HCT116 (cell line): ENCODE results near the gene PLCB4. TPM values are rescaled to one million over a fixed set of nuclear protein-coding genes. Genes with fewer than 3 reads are reported as not detected.

Experiments
- ATAC-seq: fragments of 200-7000 bp; cut with Tn5 transposase; 2 replicates; pipeline ENCODE4 v1.9.1; 2020; ENCODE audit warnings: mild to moderate bottlenecking, moderate library complexity
- BruUV-seq: library from RNA; stranded (reverse); fragments of 400-500 nt; replicated peaks from 2 replicates; lab custom pipeline; 2021; lab: Mats Ljungman, UMichigan
- CTCF ChIA-PET: fragments of 300-600 bp; sonication (Branson Sonifier 250); formaldehyde crosslinking; loops from one replicate; lab custom pipeline; 2021; ENCODE audit warnings: antibody characterized with exemption; lab: Charles Lee
- POLR2A ChIA-PET: fragments of 300-600, 350-600 bp; sonication (Branson Sonifier 250); formaldehyde crosslinking; loops from one replicate; lab custom pipeline; 2021; ENCODE audit warnings: antibody characterized with exemption; lab: Charles Lee
- RAD21 ChIA-PET, 2 experiments: fragments of 300-600 bp; sonication (Branson Sonifier 250); formaldehyde crosslinking; loops; one replicate each; lab custom pipeline; 2023; ENCODE audit warnings: low total read pairs in 2 of 2; ENCODE audit not compliant: uncharacterized antibody in 2 of 2, unreplicated experiment in 2 of 2, low non-redundant PET in 1 of 2; lab: Charles Lee
- DNase-seq: peaks from one replicate; pipeline ENCODE4 v3.0.0-alpha.2; 2010; ENCODE audit warnings: low read depth, low spot score
- H2AFZ ChIP-seq: fragments of 200-600 bp; shearing (Covaris generic), sonication (generic); 2 replicates; pipeline ENCODE4 v1.6.1; 2017; ENCODE audit warnings: low read depth, mixed run types, mixed read lengths, antibody characterized with exemption, low read length; ENCODE audit not compliant: poor library complexity, severe bottlenecking
- H3K27ac ChIP-seq: 2 replicates; pipeline ENCODE4 v1.5.1; 2012; ENCODE audit warnings: low read depth, low read length
- H3K27me3 ChIP-seq: fragments of 200-600 bp; sonication (generic); 2 replicates; pipeline ENCODE4 v1.6.1; 2016; ENCODE audit warnings: mixed run types, low read length, mixed read lengths; ENCODE audit not compliant: insufficient read depth
- H3K36me3 ChIP-seq, 2 experiments: fragments of 200-500 bp in 1 of 2; fragments of 200-600 bp in 1 of 2; sonication (Bioruptor generic) in 1 of 2; sonication (generic) in 1 of 2; 2 replicates each; pipeline versions ENCODE4 v1.5.1 to v1.6.1; 2014 to 2016; ENCODE audit warnings: low read length in 2 of 2, inconsistent platforms in 1 of 2, mixed read lengths in 1 of 2, mixed run types in 1 of 2; ENCODE audit not compliant: insufficient read depth in 2 of 2, control insufficient read depth in 1 of 2
- H3K4me1 ChIP-seq, 2 experiments: fragments of 200-600 bp in 1 of 2; sonication (generic) in 1 of 2; 2 replicates each; pipeline versions ENCODE4 v1.5.1 to v1.6.1; 2012 to 2017; ENCODE audit warnings: low read length in 2 of 2, inconsistent platforms in 1 of 2, mild to moderate bottlenecking in 1 of 2, mixed read lengths in 1 of 2, mixed run types in 1 of 2, moderate library complexity in 1 of 2; ENCODE audit not compliant: insufficient read depth in 2 of 2, control insufficient read depth in 1 of 2
- H3K4me2 ChIP-seq: fragments of 200-600 bp; sonication (generic); 2 replicates; pipeline ENCODE4 v1.6.1; 2017; ENCODE audit warnings: mixed run types, low read length, mixed read lengths
- H3K4me3 ChIP-seq, 2 experiments: fragments of 200-600 bp in 1 of 2; sonication (generic) in 1 of 2; replicated peaks in 1 of 2; 2 replicates each; pipeline ENCODE4 v1.5.1; 2011 to 2016; ENCODE audit warnings: low read length in 2 of 2, control low read depth in 1 of 2, low read depth in 1 of 2, mild to moderate bottlenecking in 1 of 2, mixed read lengths in 1 of 2, mixed run types in 1 of 2
- H3K79me2 ChIP-seq: fragments of 200-600 bp; sonication (generic); 2 replicates; pipeline ENCODE4 v1.6.1; 2017; ENCODE audit warnings: mild to moderate bottlenecking, mixed run types, low read length, moderate library complexity, mixed read lengths; ENCODE audit not compliant: insufficient read depth
- H3K9ac ChIP-seq: fragments of 200-600 bp; sonication (generic); 2 replicates; pipeline ENCODE4 v1.6.1; 2016; ENCODE audit warnings: low read length, mixed read lengths
- H3K9me2 ChIP-seq: fragments of 200-600 bp; sonication (generic), shearing (Covaris generic); 2 replicates; pipeline ENCODE4 v1.6.1; 2017; ENCODE audit warnings: mixed run types, mild to moderate bottlenecking, moderate library complexity; ENCODE audit not compliant: insufficient read depth
- H3K9me3 ChIP-seq, 2 experiments: fragments of 200-500 bp in 1 of 2; fragments of 200-600 bp in 1 of 2; sonication (Bioruptor generic) in 1 of 2; sonication (generic) in 1 of 2; 2 replicates each; pipeline ENCODE4 v1.6.1; 2014 to 2017; ENCODE audit warnings: low read length in 2 of 2, mixed read lengths in 2 of 2, inconsistent platforms in 1 of 2, low read depth in 1 of 2, mild to moderate bottlenecking in 1 of 2, mixed run types in 1 of 2, moderate library complexity in 1 of 2; ENCODE audit not compliant: control insufficient read depth in 1 of 2, insufficient read depth in 1 of 2
- H4K20me1 ChIP-seq: fragments of 200-600 bp; sonication (generic), shearing (Covaris generic); 2 replicates; pipeline ENCODE4 v1.6.1; 2017; ENCODE audit warnings: mixed run types, mild to moderate bottlenecking, moderate library complexity; ENCODE audit not compliant: insufficient read depth
- CEBPB ChIP-seq: IDR thresholded peaks from 2 replicates; pipeline ENCODE4 v1.6.1; 2012; ENCODE audit warnings: low read depth
- EZH2 ChIP-seq: fragments of 200-600 bp; sonication (generic); IDR thresholded peaks from 2 replicates; pipeline ENCODE4 v1.6.1; 2017; ENCODE audit warnings: antibody characterized with exemption, mixed run types
- EZH2phosphoT487 ChIP-seq: fragments of 200-600 bp; IDR thresholded peaks from 2 replicates; pipeline ENCODE4 v1.6.1; 2018; ENCODE audit warnings: antibody characterized with exemption, borderline replicate concordance
- FOSL1 ChIP-seq: IDR thresholded peaks from 2 replicates; pipeline ENCODE4 v1.6.1; 2012; ENCODE audit warnings: low read depth
- JUND ChIP-seq: IDR thresholded peaks from 2 replicates; pipeline ENCODE4 v1.6.1; 2012
- POLR2A ChIP-seq: IDR thresholded peaks from 2 replicates; pipeline ENCODE4 v1.7.0; 2011; ENCODE audit warnings: borderline replicate concordance; ENCODE audit not compliant: insufficient read depth, insufficient read length; ENCODE audit errors: extremely low read depth
- POLR2AphosphoS5 ChIP-seq: IDR thresholded peaks from 2 replicates; pipeline ENCODE4 v1.6.1; 2011; ENCODE audit warnings: mild to moderate bottlenecking, low read depth, low read length, moderate library complexity
- SIN3A ChIP-seq: IDR thresholded peaks from 2 replicates; pipeline ENCODE4 v1.6.1; 2012; ENCODE audit warnings: low read depth
- SP1 ChIP-seq: IDR thresholded peaks from 2 replicates; pipeline ENCODE4 v1.6.1; 2012; ENCODE audit warnings: low read depth
- SRF ChIP-seq: IDR thresholded peaks from 2 replicates; pipeline ENCODE4 v1.6.1; 2012; ENCODE audit warnings: low read depth
- TCF7L2 ChIP-seq: IDR thresholded peaks from 2 replicates; pipeline ENCODE4 v1.7.0; 2011; ENCODE audit warnings: borderline replicate concordance, inconsistent platforms; ENCODE audit not compliant: insufficient read depth, insufficient read length; ENCODE audit errors: extremely low read depth
- YY1 ChIP-seq: IDR thresholded peaks from 2 replicates; pipeline ENCODE4 v1.6.1; 2011; ENCODE audit warnings: low read length, low read depth, moderate library complexity, mild to moderate bottlenecking; ENCODE audit not compliant: insufficient replicate concordance; ENCODE audit errors: extremely low read depth
- ZNF274 ChIP-seq: fragments of 200-500 bp; sonication (Bioruptor generic); IDR thresholded peaks from 2 replicates; pipeline ENCODE4 v1.6.1; 2014; ENCODE audit warnings: mild to moderate bottlenecking, low read depth, low read length, inconsistent platforms
- intact Hi-C: fragments of 100-400 bp; cut with micrococcal nuclease; formaldehyde crosslinking; loops from 2 replicates; pipeline ENCODE4 v1.10.0; 2022
- total RNA-seq: library from RNA; stranded (reverse); gene quantifications from one replicate; pipeline ENCODE4 v1.2.1, GENCODE V29; 2021; ENCODE audit not compliant: unreplicated experiment
- TF ChIP-seq, protein P1 (sequence below): IDR thresholded peaks from 2 replicates; pipeline ENCODE4 v1.6.1; 2011; ENCODE audit warnings: mild to moderate bottlenecking, low read length, moderate library complexity; ENCODE audit not compliant: insufficient replicate concordance; ENCODE audit errors: extremely low read depth
- TF ChIP-seq, protein P2 (sequence below): IDR thresholded peaks from 2 replicates; pipeline ENCODE4 v1.6.1; 2012; ENCODE audit warnings: low read depth
- TF ChIP-seq, protein P3 (sequence below): IDR thresholded peaks from 2 replicates; pipeline ENCODE4 v1.6.1; 2012
- TF ChIP-seq, protein P4 (sequence below): IDR thresholded peaks from 2 replicates; pipeline ENCODE4 v1.6.1; 2012

Gene PLCB4
- total RNA-seq, 1 experiment from 2014 or later = 2.5 TPM

DNA sequence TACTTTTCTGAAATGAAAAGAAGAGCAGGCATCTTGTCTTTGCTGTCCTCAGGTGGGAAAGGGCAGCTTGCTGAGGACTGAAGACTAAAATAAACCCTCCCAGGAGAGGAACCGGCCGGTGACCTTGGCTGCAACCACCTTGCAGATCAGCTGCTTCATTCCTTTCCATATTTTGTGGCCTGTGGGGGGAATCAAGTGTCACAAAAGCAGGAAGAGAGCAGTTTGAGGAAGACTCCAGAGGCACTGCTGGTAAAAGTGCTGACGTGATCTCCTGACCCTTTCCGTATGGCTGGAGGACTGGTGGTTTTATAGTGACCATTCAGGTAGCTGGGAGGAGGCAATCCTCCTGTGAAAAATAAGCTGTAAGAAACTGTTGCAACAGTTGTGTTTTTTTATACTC is 157.0 kb downstream of the PLCB4 start:
- no peak for ATAC-seq
- no peak for TF ChIP-seq POLR2AphosphoS5
- TF ChIP-seq, protein P1, sequence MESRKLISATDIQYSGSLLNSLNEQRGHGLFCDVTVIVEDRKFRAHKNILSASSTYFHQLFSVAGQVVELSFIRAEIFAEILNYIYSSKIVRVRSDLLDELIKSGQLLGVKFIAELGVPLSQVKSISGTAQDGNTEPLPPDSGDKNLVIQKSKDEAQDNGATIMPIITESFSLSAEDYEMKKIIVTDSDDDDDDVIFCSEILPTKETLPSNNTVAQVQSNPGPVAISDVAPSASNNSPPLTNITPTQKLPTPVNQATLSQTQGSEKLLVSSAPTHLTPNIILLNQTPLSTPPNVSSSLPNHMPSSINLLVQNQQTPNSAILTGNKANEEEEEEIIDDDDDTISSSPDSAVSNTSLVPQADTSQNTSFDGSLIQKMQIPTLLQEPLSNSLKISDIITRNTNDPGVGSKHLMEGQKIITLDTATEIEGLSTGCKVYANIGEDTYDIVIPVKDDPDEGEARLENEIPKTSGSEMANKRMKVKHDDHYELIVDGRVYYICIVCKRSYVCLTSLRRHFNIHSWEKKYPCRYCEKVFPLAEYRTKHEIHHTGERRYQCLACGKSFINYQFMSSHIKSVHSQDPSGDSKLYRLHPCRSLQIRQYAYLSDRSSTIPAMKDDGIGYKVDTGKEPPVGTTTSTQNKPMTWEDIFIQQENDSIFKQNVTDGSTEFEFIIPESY = no peak
- no peak for TF ChIP-seq YY1
- TF ChIP-seq, protein P2, sequence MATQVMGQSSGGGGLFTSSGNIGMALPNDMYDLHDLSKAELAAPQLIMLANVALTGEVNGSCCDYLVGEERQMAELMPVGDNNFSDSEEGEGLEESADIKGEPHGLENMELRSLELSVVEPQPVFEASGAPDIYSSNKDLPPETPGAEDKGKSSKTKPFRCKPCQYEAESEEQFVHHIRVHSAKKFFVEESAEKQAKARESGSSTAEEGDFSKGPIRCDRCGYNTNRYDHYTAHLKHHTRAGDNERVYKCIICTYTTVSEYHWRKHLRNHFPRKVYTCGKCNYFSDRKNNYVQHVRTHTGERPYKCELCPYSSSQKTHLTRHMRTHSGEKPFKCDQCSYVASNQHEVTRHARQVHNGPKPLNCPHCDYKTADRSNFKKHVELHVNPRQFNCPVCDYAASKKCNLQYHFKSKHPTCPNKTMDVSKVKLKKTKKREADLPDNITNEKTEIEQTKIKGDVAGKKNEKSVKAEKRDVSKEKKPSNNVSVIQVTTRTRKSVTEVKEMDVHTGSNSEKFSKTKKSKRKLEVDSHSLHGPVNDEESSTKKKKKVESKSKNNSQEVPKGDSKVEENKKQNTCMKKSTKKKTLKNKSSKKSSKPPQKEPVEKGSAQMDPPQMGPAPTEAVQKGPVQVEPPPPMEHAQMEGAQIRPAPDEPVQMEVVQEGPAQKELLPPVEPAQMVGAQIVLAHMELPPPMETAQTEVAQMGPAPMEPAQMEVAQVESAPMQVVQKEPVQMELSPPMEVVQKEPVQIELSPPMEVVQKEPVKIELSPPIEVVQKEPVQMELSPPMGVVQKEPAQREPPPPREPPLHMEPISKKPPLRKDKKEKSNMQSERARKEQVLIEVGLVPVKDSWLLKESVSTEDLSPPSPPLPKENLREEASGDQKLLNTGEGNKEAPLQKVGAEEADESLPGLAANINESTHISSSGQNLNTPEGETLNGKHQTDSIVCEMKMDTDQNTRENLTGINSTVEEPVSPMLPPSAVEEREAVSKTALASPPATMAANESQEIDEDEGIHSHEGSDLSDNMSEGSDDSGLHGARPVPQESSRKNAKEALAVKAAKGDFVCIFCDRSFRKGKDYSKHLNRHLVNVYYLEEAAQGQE = no peak
- TF ChIP-seq POLR2A = no peak
- no peak for TF ChIP-seq CEBPB
- TF ChIP-seq EZH2 = no peak
- TF ChIP-seq SIN3A = no peak
- no peak for TF ChIP-seq ZNF274
- no peak for TF ChIP-seq JUND
- TF ChIP-seq TCF7L2 = no peak
- TF ChIP-seq EZH2phosphoT487 = no peak
- no peak for TF ChIP-seq SP1
- TF ChIP-seq, protein P3, sequence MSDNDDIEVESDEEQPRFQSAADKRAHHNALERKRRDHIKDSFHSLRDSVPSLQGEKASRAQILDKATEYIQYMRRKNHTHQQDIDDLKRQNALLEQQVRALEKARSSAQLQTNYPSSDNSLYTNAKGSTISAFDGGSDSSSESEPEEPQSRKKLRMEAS = no peak
- no peak for TF ChIP-seq FOSL1
- no peak for TF ChIP-seq SRF
- TF ChIP-seq, protein P4, sequence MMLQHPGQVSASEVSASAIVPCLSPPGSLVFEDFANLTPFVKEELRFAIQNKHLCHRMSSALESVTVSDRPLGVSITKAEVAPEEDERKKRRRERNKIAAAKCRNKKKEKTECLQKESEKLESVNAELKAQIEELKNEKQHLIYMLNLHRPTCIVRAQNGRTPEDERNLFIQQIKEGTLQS = no peak
- H3K27me3 ChIP-seq = no peaks in the 10 kb centered on the region
- H3K27ac ChIP-seq = no peak overlapping the region
- H3K79me2 ChIP-seq = no peaks in the 10 kb centered on the region
- H4K20me1 ChIP-seq = no peaks in the 10 kb centered on the region
- no peak overlapping the region for H3K4me3 ChIP-seq
- ChIA-PET POLR2A (no interaction called here), RAD21 (no interaction called here), CTCF (no interaction called here)
- H3K9me3 ChIP-seq = no peaks in the 10 kb centered on the region
- DNase-seq = no peak
- no TSS peak for BruUV-seq
- no peak overlapping the region for H2AFZ ChIP-seq
- H3K36me3 ChIP-seq = no peaks in the 10 kb centered on the region
- no peaks in the 10 kb centered on the region for H3K9me2 ChIP-seq
- H3K4me2 ChIP-seq = no peak overlapping the region
- H3K9ac ChIP-seq = no peak overlapping the region
- intact Hi-C loops = no loop called here
- H3K4me1 ChIP-seq = no peaks in the 10 kb centered on the region
